ENCODE data around the gene STARD8.

DNA sequence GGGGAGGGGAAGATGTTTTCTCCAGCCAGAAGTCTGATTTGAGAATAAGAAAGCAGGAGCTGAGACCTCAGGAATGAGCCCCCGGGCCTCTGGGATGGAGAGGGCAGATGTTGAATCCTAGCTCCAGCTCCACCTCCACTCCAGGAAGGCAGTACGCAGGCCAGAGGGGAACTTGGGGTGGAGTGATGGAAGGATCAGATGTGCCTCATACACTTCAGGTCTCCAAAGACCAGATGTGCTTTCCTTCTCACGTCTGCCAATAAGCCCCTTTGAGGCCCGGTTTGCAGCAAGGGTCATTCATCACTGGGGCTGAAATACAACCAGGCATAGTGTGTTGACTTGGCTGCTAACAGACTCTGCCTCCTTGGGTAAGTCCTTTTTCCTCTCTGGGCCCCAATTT is 28.1 kb downstream of the STARD8 start:
- TF ChIP-seq ZNF274 (IDR thresholded peaks at IDR 0.05; ENCODE audit: low read depth, low read length) (no peak), YY1 (IDR thresholded peaks at IDR 0.05; ENCODE audit: insufficient read depth, insufficient read length) (no peak), SUZ12 (IDR thresholded peaks at IDR 0.05; ENCODE audit: extremely low read depth, insufficient read depth, insufficient read length) (no peak)

Data from NT2/D1 (cell line).